AG08396 (cell line): ENCODE data around the gene OTUD3.
"Not testable (repeated sequence)": the region's sequence is repeated elsewhere in the genome, so short reads cannot be mapped to it uniquely, and the experiment has no call there.

Source experiments
- DNase-seq: peaks from one replicate; pipeline ENCODE4 v3.0.0; 2012; ENCODE audit warnings: low spot score, mixed read lengths

OTUD3 gene, protein sequence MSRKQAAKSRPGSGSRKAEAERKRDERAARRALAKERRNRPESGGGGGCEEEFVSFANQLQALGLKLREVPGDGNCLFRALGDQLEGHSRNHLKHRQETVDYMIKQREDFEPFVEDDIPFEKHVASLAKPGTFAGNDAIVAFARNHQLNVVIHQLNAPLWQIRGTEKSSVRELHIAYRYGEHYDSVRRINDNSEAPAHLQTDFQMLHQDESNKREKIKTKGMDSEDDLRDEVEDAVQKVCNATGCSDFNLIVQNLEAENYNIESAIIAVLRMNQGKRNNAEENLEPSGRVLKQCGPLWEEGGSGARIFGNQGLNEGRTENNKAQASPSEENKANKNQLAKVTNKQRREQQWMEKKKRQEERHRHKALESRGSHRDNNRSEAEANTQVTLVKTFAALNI

DNA sequence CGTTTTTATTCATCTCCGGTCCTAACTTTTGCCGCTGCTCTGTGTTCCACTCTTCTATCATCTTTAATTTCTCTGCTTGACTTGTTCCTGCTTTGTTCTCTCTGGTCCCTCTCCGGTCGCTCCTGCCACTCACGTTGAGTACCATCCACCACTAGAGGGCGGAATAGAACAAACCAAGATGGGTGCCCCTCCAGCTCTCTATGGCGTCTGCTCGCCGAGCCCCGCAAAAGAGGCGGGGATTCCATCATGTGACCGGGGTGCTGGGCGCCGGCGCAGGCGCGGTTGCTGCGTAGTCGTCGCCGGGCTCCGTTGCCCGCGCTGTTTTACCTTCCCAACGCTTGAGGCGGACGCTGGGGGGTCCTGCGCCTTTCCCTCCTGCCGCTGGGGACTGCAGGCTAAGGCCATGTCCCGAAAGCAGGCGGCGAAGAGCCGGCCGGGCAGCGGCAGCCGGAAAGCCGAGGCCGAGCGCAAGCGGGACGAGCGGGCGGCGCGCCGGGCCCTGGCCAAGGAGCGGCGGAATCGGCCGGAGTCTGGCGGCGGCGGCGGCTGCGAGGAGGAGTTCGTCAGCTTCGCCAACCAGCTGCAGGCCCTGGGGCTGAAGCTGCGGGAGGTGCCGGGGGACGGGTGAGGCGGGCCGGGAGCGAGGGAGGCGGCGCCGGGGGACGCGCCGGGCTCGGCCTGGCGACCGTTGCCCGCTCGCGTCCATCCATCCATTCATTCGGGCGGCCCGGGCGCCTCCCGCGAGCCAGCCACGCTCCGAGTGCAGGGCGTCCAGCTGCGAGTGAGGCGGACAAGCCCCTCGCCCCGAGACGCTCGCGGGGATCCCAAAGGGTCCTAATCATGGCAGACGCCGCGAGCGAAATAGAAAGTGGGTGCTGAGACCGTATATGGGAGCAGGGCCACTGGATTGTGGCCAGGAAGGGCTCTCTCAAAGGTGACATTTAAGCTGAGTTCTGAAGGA lies at the start of gene OTUD3:
TSS of gene OTUD3 (plus strand) at position 285 of the 961 bp plus-strand sequence. CDS start at position 404, 119 bp downstream.
- DNase-seq = peak; percentile 98

DNA sequence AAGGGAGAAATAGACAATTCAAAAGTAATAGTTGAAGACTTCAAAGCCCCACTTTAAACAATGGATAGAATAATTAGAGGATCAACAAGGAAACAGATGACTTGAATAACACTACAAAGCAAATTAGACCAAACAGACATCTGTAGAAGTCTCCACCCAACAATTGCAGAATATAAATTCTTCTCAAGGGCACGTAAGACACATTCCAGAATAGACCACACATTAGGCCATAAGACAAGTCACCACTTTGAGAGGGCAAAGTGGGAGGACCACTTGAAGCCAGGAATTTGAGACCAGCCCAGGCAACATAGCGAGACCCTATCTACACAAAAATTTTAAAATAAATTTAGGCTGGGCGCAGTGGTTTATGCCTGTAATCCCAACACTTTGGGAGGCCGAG lies 46.6 kb upstream of the OTUD3 start:
- DNase-seq = no peak

DNA sequence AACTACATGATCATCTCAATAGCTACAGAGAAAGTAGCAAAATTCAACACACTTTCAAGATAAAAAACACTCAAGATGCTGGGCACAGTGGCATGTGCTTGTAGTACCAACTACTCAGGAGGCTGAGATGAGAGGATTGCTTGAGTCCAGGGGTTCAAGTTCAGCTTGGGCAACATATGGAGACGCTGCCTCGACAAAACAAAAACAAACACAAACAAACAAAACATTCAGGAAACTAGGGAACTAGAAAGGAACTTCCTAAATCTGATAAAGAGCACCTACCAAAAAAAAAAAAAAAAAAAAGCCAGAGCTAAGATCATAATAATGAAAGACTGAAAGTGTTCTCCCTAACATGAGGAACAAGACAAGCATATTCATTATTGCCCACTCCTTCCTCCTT lies 44.3 kb upstream of the OTUD3 start:
- DNase-seq = no peak

DNA sequence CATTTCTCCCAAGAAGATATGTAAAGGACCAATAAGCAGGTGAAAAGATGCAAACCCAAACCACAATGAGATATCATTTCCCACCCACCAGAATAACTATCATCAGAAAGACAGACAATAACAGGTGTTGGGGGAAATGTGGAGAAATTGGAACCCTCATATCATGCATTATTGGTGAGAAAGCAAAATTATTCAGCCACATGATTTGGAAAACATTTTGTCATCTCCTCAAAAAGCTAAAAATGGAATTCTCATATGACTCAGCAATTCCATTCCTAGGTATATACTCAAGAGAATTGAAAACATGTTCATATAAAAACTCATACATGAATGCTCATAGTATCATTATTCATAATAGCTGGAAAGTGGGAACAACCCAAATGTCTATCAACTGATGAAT lies 42.0 kb upstream of the OTUD3 start:
- DNase-seq = no peak

DNA sequence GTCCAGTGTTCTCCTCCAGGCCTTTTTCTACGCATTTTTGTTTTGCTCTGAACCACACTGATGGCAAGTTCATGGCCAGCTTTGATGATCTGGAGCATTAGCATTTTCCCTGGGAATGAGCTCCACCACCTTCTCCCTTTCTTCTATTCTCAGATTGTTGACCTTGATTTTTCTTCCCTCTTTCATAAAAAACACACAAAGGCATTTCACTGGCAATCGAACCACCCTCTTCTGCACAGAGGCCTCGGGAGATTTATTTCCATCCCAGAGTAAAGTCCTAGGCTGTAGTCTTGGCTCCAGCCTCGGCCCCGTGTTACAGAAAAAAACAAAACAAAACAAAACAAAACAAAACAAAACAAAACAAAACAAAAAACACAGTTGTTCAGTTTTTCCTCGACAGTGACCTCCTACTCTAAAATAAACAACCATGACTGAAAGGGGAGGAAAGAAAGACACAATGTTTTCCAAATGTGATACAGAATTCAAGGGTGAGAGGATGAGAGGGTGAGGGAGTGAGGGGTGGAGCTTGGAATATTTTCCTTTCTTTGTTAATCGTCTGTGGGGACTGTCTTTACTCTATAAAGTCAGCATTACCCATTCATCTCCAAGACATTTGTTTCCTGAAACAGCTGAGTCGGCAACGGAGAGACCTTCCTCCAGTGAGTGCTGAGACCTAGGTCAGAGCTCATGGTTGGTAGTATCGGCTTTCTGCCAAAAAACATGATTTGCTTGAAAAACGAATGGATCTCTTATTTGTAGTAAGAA lies 37.3 kb upstream of the OTUD3 start:
- no peak for DNase-seq

- no peak for DNase-seq
Measured at GRCh38 chr1:19845555-19845954, 36.6 kb upstream of the OTUD3 start.

DNA sequence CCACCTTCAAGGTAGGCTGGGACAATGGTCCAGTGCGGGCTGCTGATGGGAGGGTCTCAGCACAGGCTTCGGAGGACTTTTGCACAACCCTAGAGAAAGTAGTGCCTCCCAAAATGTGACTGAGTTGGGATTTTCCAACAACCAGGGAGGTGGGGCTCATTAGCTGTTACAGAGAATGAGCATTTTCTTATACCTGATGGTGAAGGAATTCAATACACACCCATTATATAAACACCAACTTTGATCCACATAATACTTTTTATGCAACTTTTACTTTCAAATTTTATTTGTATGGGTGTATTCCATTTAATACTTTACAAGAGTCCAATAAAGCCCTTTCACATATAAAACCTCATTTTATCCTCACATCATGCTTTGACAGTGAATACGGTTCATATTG lies 35.9 kb upstream of the OTUD3 start:
- no peak for DNase-seq

DNA sequence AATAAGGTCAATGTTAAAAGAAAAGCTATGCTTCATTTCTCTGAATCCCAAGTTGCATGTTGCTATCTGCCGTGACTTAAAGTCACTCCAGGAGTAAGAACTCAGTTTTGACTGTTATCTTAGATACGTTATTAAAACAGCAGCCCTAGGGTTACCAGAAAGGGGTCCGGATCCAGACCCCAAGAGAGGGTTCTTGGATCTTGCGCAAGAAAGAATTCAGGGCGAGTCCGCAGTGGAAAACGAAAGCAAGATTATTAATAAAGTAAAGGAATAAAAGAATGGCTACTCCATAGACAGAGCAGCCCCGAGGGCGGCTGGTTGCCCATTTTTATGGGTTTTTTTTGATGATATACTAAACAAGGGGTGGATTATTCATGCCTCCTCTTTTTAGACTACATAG lies 34.9 kb upstream of the OTUD3 start:
- not testable (repeated sequence) for DNase-seq

GRCh38 chr1:19849307-19849706 lies 32.9 kb upstream of the OTUD3 start:
- not testable (repeated sequence) for DNase-seq

GRCh38 chr1:19850214-19850613 lies 32.0 kb upstream of the OTUD3 start:
- no peak for DNase-seq

GRCh38 chr1:19852036-19852435 lies 30.2 kb upstream of the OTUD3 start:
- DNase-seq = no peak

- DNase-seq = no peak
Measured at GRCh38 chr1:19854866-19855265, 27.3 kb upstream of the OTUD3 start.

DNA sequence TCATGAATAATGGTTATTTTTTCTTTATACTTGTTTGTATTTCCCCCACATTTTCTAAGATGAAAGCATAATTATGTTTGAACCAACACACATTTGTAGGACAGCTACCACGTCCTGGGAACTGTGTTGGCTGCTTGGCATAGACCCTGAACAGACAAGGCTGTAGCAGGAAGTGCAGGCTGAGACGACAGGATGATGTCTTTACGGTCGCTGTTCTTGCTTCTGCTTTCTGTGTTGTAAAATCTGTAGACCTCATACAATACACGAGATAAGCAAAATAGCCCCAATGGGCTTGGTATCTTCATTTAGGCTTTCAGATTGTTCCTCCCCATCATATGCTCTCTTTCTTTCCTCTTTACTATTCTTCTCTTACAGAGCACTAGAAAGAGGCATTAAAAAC lies 23.3 kb upstream of the OTUD3 start:
- DNase-seq = no peak

- DNase-seq = no peak
Measured at GRCh38 chr1:19859876-19860275, 22.3 kb upstream of the OTUD3 start.

- DNase-seq = no peak
Measured at GRCh38 chr1:19860418-19860817, 21.8 kb upstream of the OTUD3 start.

GRCh38 chr1:19861034-19861433 lies 21.2 kb upstream of the OTUD3 start:
- no peak for DNase-seq

GRCh38 chr1:19861842-19862530 lies 20.2 kb upstream of the OTUD3 start:
- no peak for DNase-seq

GRCh38 chr1:19862944-19863343 lies 19.3 kb upstream of the OTUD3 start:
- DNase-seq = no peak

GRCh38 chr1:19864570-19865160 lies 17.5 kb upstream of the OTUD3 start:
- DNase-seq = no peak

DNA sequence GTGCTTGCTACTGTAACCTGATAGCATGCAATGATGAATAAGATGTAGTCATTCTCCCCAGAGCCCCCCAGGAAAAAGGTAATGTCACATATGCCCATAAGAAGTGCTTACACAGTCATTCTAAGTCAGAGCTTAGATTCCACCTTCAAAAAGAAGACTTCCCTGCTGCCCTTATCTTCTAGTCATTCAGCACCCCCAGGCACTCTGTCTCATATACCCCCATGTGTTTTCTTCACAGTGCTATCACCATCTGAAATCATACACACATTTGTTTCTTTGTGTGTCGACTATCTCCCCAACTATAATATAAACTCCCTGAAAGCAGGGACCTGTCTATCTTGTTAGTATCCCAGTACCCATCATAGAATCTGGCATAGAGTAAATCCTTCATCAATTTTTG lies 16.2 kb upstream of the OTUD3 start:
- no peak for DNase-seq

- DNase-seq = no peak
Measured at GRCh38 chr1:19866758-19867157, 15.4 kb upstream of the OTUD3 start.
